ENCODE results near the gene PCBD2.

- TF ChIP-seq POLR2A (IDR thresholded peaks at IDR 0.05; ENCODE audit: low read length), result no peak
- TF ChIP-seq GATA1 (IDR thresholded peaks at IDR 0.05; ENCODE audit: low read depth, low read length), result no peak
Observed at GRCh38 chr5:134902071-134902801, 2.7 kb upstream of the PCBD2 start.

Data from erythroblast (primary cell).